HCT116 (cell line): ENCODE results near the gene UBE2F. TPM values are rescaled to one million over a fixed set of nuclear protein-coding genes. Genes with fewer than 3 reads are reported as not detected.

Source experiments
- ATAC-seq: fragments of 200-7000 bp; cut with Tn5 transposase; 2 replicates; pipeline ENCODE4 v1.9.1; 2020; ENCODE audit warnings: mild to moderate bottlenecking, moderate library complexity
- BruUV-seq: library from RNA; stranded (reverse); fragments of 400-500 nt; replicated peaks from 2 replicates; lab custom pipeline; 2021; lab: Mats Ljungman, UMichigan
- CTCF ChIA-PET: fragments of 300-600 bp; sonication (Branson Sonifier 250); formaldehyde crosslinking; loops from one replicate; lab custom pipeline; 2021; ENCODE audit warnings: antibody characterized with exemption; lab: Charles Lee
- POLR2A ChIA-PET: fragments of 300-600, 350-600 bp; sonication (Branson Sonifier 250); formaldehyde crosslinking; loops from one replicate; lab custom pipeline; 2021; ENCODE audit warnings: antibody characterized with exemption; lab: Charles Lee
- RAD21 ChIA-PET, 2 experiments: fragments of 300-600 bp; sonication (Branson Sonifier 250); formaldehyde crosslinking; loops; one replicate each; lab custom pipeline; 2023; ENCODE audit warnings: low total read pairs in 2 of 2; ENCODE audit not compliant: uncharacterized antibody in 2 of 2, unreplicated experiment in 2 of 2, low non-redundant PET in 1 of 2; lab: Charles Lee
- DNase-seq: peaks from one replicate; pipeline ENCODE4 v3.0.0-alpha.2; 2010; ENCODE audit warnings: low read depth, low spot score
- H2AFZ ChIP-seq: fragments of 200-600 bp; shearing (Covaris generic), sonication (generic); 2 replicates; pipeline ENCODE4 v1.6.1; 2017; ENCODE audit warnings: low read depth, mixed run types, mixed read lengths, antibody characterized with exemption, low read length; ENCODE audit not compliant: poor library complexity, severe bottlenecking
- H3K27ac ChIP-seq: 2 replicates; pipeline ENCODE4 v1.5.1; 2012; ENCODE audit warnings: low read depth, low read length
- H3K27me3 ChIP-seq: fragments of 200-600 bp; sonication (generic); 2 replicates; pipeline ENCODE4 v1.6.1; 2016; ENCODE audit warnings: mixed run types, low read length, mixed read lengths; ENCODE audit not compliant: insufficient read depth
- H3K36me3 ChIP-seq, 2 experiments: fragments of 200-500 bp in 1 of 2; fragments of 200-600 bp in 1 of 2; sonication (Bioruptor generic) in 1 of 2; sonication (generic) in 1 of 2; 2 replicates each; pipeline versions ENCODE4 v1.5.1 to v1.6.1; 2014 to 2016; ENCODE audit warnings: low read length in 2 of 2, inconsistent platforms in 1 of 2, mixed read lengths in 1 of 2, mixed run types in 1 of 2; ENCODE audit not compliant: insufficient read depth in 2 of 2, control insufficient read depth in 1 of 2
- H3K4me1 ChIP-seq, 2 experiments: fragments of 200-600 bp in 1 of 2; sonication (generic) in 1 of 2; 2 replicates each; pipeline versions ENCODE4 v1.5.1 to v1.6.1; 2012 to 2017; ENCODE audit warnings: low read length in 2 of 2, inconsistent platforms in 1 of 2, mild to moderate bottlenecking in 1 of 2, mixed read lengths in 1 of 2, mixed run types in 1 of 2, moderate library complexity in 1 of 2; ENCODE audit not compliant: insufficient read depth in 2 of 2, control insufficient read depth in 1 of 2
- H3K4me2 ChIP-seq: fragments of 200-600 bp; sonication (generic); 2 replicates; pipeline ENCODE4 v1.6.1; 2017; ENCODE audit warnings: mixed run types, low read length, mixed read lengths
- H3K4me3 ChIP-seq, 2 experiments: fragments of 200-600 bp in 1 of 2; sonication (generic) in 1 of 2; replicated peaks in 1 of 2; 2 replicates each; pipeline ENCODE4 v1.5.1; 2011 to 2016; ENCODE audit warnings: low read length in 2 of 2, control low read depth in 1 of 2, low read depth in 1 of 2, mild to moderate bottlenecking in 1 of 2, mixed read lengths in 1 of 2, mixed run types in 1 of 2
- H3K79me2 ChIP-seq: fragments of 200-600 bp; sonication (generic); 2 replicates; pipeline ENCODE4 v1.6.1; 2017; ENCODE audit warnings: mild to moderate bottlenecking, mixed run types, low read length, moderate library complexity, mixed read lengths; ENCODE audit not compliant: insufficient read depth
- H3K9ac ChIP-seq: fragments of 200-600 bp; sonication (generic); 2 replicates; pipeline ENCODE4 v1.6.1; 2016; ENCODE audit warnings: low read length, mixed read lengths
- H3K9me2 ChIP-seq: fragments of 200-600 bp; sonication (generic), shearing (Covaris generic); 2 replicates; pipeline ENCODE4 v1.6.1; 2017; ENCODE audit warnings: mixed run types, mild to moderate bottlenecking, moderate library complexity; ENCODE audit not compliant: insufficient read depth
- H3K9me3 ChIP-seq, 2 experiments: fragments of 200-500 bp in 1 of 2; fragments of 200-600 bp in 1 of 2; sonication (Bioruptor generic) in 1 of 2; sonication (generic) in 1 of 2; 2 replicates each; pipeline ENCODE4 v1.6.1; 2014 to 2017; ENCODE audit warnings: low read length in 2 of 2, mixed read lengths in 2 of 2, inconsistent platforms in 1 of 2, low read depth in 1 of 2, mild to moderate bottlenecking in 1 of 2, mixed run types in 1 of 2, moderate library complexity in 1 of 2; ENCODE audit not compliant: control insufficient read depth in 1 of 2, insufficient read depth in 1 of 2
- H4K20me1 ChIP-seq: fragments of 200-600 bp; sonication (generic), shearing (Covaris generic); 2 replicates; pipeline ENCODE4 v1.6.1; 2017; ENCODE audit warnings: mixed run types, mild to moderate bottlenecking, moderate library complexity; ENCODE audit not compliant: insufficient read depth
- ATF3 ChIP-seq: IDR thresholded peaks from 2 replicates; pipeline ENCODE4 v1.6.1; 2012
- CEBPB ChIP-seq: IDR thresholded peaks from 2 replicates; pipeline ENCODE4 v1.6.1; 2012; ENCODE audit warnings: low read depth
- EGR1 ChIP-seq: IDR thresholded peaks from 2 replicates; pipeline ENCODE4 v1.6.1; 2012; ENCODE audit warnings: low read depth
- EZH2 ChIP-seq: fragments of 200-600 bp; sonication (generic); IDR thresholded peaks from 2 replicates; pipeline ENCODE4 v1.6.1; 2017; ENCODE audit warnings: antibody characterized with exemption, mixed run types
- EZH2phosphoT487 ChIP-seq: fragments of 200-600 bp; IDR thresholded peaks from 2 replicates; pipeline ENCODE4 v1.6.1; 2018; ENCODE audit warnings: antibody characterized with exemption, borderline replicate concordance
- FOSL1 ChIP-seq: IDR thresholded peaks from 2 replicates; pipeline ENCODE4 v1.6.1; 2012; ENCODE audit warnings: low read depth
- JUND ChIP-seq: IDR thresholded peaks from 2 replicates; pipeline ENCODE4 v1.6.1; 2012
- REST ChIP-seq: IDR thresholded peaks from 2 replicates; pipeline ENCODE4 v1.6.1; 2012; ENCODE audit warnings: low read depth
- SIN3A ChIP-seq: IDR thresholded peaks from 2 replicates; pipeline ENCODE4 v1.6.1; 2012; ENCODE audit warnings: low read depth
- SP1 ChIP-seq: IDR thresholded peaks from 2 replicates; pipeline ENCODE4 v1.6.1; 2012; ENCODE audit warnings: low read depth
- intact Hi-C: fragments of 100-400 bp; cut with micrococcal nuclease; formaldehyde crosslinking; loops from 2 replicates; pipeline ENCODE4 v1.10.0; 2022
- total RNA-seq: library from RNA; stranded (reverse); gene quantifications from one replicate; pipeline ENCODE4 v1.2.1, GENCODE V29; 2021; ENCODE audit not compliant: unreplicated experiment
- TF ChIP-seq, protein P1 (sequence below): IDR thresholded peaks from 2 replicates; pipeline ENCODE4 v1.6.1; 2011; ENCODE audit warnings: mild to moderate bottlenecking, low read length, moderate library complexity; ENCODE audit not compliant: insufficient replicate concordance; ENCODE audit errors: extremely low read depth
- TF ChIP-seq, protein P2 (sequence below), 3 experiments: fragments of 200-600 bp in 1 of 3; sonication (generic) in 1 of 3; IDR thresholded peaks in 2 of 3; conservative IDR thresholded peaks in 1 of 3; 2 replicates each; pipeline ENCODE4 v1.5.1; 2012 to 2017; ENCODE audit warnings: low read depth in 2 of 3, low read length in 2 of 3, antibody characterized with exemption in 1 of 3, borderline replicate concordance in 1 of 3, control low read depth in 1 of 3, mild to moderate bottlenecking in 1 of 3, mixed read lengths in 1 of 3, mixed run types in 1 of 3, moderate library complexity in 1 of 3; ENCODE audit not compliant: insufficient read depth in 1 of 3
- TF ChIP-seq, protein P3 (sequence below): IDR thresholded peaks from 2 replicates; pipeline ENCODE4 v1.6.1; 2012

The UBE2F gene
- total RNA-seq, 1 experiment from 2014 or later: 32.8 TPM

- Histone ChIP-seq H3K27ac (no peak overlapping the region), H3K9me3 (no peaks in the 10 kb centered on the region), H3K4me2 (no peak overlapping the region), H3K27me3 (no peaks in the 10 kb centered on the region), H3K4me3 (no peak overlapping the region), H3K79me2 (peaks cover 40% of the 10 kb centered on the region), H3K9ac (no peak overlapping the region), H2AFZ (no peak overlapping the region), H3K36me3 (peaks cover 13 to 36% of the 10 kb centered on the region in 2 experiments; a peak in 3 of 4 replicates), H4K20me1 (no peaks in the 10 kb centered on the region), H3K9me2 (no peaks in the 10 kb centered on the region), H3K4me1 (peaks cover 8 to 20% of the 10 kb centered on the region in 2 experiments; a peak in 2 of 4 replicates)
- intact Hi-C loops: no loop called here
- ChIA-PET CTCF (no interaction called here), RAD21 (no interaction called here), POLR2A (interaction anchor here (1.0 kb wide), 1 partner anchor 34 kb away, joined by 3 read pairs; no protein-coding TSS in a partner anchor)
- DNase-seq (no peak), ATAC-seq (no peak)
- TF ChIP-seq, protein P1, sequence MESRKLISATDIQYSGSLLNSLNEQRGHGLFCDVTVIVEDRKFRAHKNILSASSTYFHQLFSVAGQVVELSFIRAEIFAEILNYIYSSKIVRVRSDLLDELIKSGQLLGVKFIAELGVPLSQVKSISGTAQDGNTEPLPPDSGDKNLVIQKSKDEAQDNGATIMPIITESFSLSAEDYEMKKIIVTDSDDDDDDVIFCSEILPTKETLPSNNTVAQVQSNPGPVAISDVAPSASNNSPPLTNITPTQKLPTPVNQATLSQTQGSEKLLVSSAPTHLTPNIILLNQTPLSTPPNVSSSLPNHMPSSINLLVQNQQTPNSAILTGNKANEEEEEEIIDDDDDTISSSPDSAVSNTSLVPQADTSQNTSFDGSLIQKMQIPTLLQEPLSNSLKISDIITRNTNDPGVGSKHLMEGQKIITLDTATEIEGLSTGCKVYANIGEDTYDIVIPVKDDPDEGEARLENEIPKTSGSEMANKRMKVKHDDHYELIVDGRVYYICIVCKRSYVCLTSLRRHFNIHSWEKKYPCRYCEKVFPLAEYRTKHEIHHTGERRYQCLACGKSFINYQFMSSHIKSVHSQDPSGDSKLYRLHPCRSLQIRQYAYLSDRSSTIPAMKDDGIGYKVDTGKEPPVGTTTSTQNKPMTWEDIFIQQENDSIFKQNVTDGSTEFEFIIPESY: no peak
- no peak for TF ChIP-seq EZH2phosphoT487
- TF ChIP-seq FOSL1: no peak
- TF ChIP-seq EGR1: no peak
- no peak for TF ChIP-seq EZH2
- no peak for TF ChIP-seq REST
- TF ChIP-seq, protein P2, sequence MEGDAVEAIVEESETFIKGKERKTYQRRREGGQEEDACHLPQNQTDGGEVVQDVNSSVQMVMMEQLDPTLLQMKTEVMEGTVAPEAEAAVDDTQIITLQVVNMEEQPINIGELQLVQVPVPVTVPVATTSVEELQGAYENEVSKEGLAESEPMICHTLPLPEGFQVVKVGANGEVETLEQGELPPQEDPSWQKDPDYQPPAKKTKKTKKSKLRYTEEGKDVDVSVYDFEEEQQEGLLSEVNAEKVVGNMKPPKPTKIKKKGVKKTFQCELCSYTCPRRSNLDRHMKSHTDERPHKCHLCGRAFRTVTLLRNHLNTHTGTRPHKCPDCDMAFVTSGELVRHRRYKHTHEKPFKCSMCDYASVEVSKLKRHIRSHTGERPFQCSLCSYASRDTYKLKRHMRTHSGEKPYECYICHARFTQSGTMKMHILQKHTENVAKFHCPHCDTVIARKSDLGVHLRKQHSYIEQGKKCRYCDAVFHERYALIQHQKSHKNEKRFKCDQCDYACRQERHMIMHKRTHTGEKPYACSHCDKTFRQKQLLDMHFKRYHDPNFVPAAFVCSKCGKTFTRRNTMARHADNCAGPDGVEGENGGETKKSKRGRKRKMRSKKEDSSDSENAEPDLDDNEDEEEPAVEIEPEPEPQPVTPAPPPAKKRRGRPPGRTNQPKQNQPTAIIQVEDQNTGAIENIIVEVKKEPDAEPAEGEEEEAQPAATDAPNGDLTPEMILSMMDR (IDR thresholded peaks at IDR 0.05 in 2 of 3, conservative IDR thresholded peaks at IDR 0.05 in 1 of 3; ENCODE audit: borderline replicate concordance in 1 of 3, insufficient read depth in 1 of 3, low read depth in 2 of 3, low read length in 2 of 3): no peak
- TF ChIP-seq SIN3A: no peak
- TF ChIP-seq JUND: no peak
- TF ChIP-seq, protein P3, sequence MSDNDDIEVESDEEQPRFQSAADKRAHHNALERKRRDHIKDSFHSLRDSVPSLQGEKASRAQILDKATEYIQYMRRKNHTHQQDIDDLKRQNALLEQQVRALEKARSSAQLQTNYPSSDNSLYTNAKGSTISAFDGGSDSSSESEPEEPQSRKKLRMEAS: no peak
- no peak for TF ChIP-seq SP1
- TF ChIP-seq CEBPB: no peak
- no peak for TF ChIP-seq ATF3
- BruUV-seq: no TSS peak
Observed at GRCh38 chr2:238064376-238064775, 97.6 kb downstream of the UBE2F start.
